CD14-positive monocyte (primary cell): ENCODE results near the gene ECE2. TPM values are rescaled to one million over a fixed set of nuclear protein-coding genes. Genes with fewer than 3 reads are reported as not detected.
A peak's percentile ranks its signal among the peaks of the same experiment; 100 is the strongest.

Experiments
- DNase-seq, 3 donors: peaks; one replicate each; pipeline ENCODE4 v3.0.0-alpha.2; 2011 to 2022
- H2AFZ ChIP-seq: 2 replicates; pipeline ENCODE4 v1.6.0; 2012; ENCODE audit warnings: mild to moderate bottlenecking, low read depth, low read length, inconsistent platforms; ENCODE audit not compliant: insufficient read depth, poor library complexity, severe bottlenecking
- H3K27ac ChIP-seq, 2 donors: 1 replicate in 1 of 2; 2 replicates in 1 of 2; pipeline ENCODE4 v1.5.1; 2012 to 2013; ENCODE audit warnings: low read length in 2 of 2, control low read depth in 1 of 2, inconsistent platforms in 1 of 2, low read depth in 1 of 2, mild to moderate bottlenecking in 1 of 2
- H3K27me3 ChIP-seq, 2 donors: one replicate each; pipeline versions ENCODE4 v1.6.0 to v1.6.1; 2011 to 2013; ENCODE audit warnings: low read length in 2 of 2; ENCODE audit not compliant: control insufficient read depth in 2 of 2, insufficient read depth in 2 of 2
- H3K36me3 ChIP-seq, 2 donors: replicated peaks in 1 of 2; 1 replicate in 1 of 2; 2 replicates in 1 of 2; pipeline versions ENCODE4 v1.5.1 to v1.6.1; 2012 to 2013; ENCODE audit warnings: low read length in 2 of 2, control low read depth in 1 of 2, inconsistent platforms in 1 of 2, mild to moderate bottlenecking in 1 of 2; ENCODE audit not compliant: insufficient read depth in 2 of 2, control insufficient read depth in 1 of 2
- H3K4me1 ChIP-seq, 2 donors: 1 replicate in 1 of 2; 2 replicates in 1 of 2; pipeline versions ENCODE4 v1.5.1 to v1.6.1; 2012 to 2013; ENCODE audit warnings: low read length in 2 of 2, control low read depth in 1 of 2, inconsistent platforms in 1 of 2, mild to moderate bottlenecking in 1 of 2, moderate library complexity in 1 of 2; ENCODE audit not compliant: insufficient read depth in 2 of 2, control insufficient read depth in 1 of 2
- H3K4me2 ChIP-seq: replicated peaks from 2 replicates; pipeline ENCODE3; 2012; ENCODE audit warnings: low read length, moderate library complexity, mild to moderate bottlenecking; ENCODE audit not compliant: poor library complexity, severe bottlenecking; ENCODE audit errors: extremely low read depth
- H3K4me3 ChIP-seq, 3 experiments: fragments of 200-600 bp in 1 of 3; sonication (generic) in 1 of 3; replicated peaks in 1 of 3; 1 replicate in 2 of 3; 2 replicates in 1 of 3; pipeline ENCODE4 v1.5.1; 2011 to 2013; ENCODE audit warnings: low read length in 3 of 3, mild to moderate bottlenecking in 3 of 3, control low read depth in 2 of 3, low read depth in 2 of 3, inconsistent platforms in 1 of 3, moderate library complexity in 1 of 3
- H3K79me2 ChIP-seq: 2 replicates; pipeline ENCODE4 v1.6.0; 2012; ENCODE audit warnings: mild to moderate bottlenecking, control low read depth, inconsistent platforms, low read length, moderate library complexity; ENCODE audit not compliant: insufficient read depth
- H3K9ac ChIP-seq: 2 replicates; pipeline ENCODE4 v1.6.0; 2017; ENCODE audit warnings: low read length, mild to moderate bottlenecking; ENCODE audit not compliant: insufficient read depth, poor library complexity, severe bottlenecking
- H3K9me3 ChIP-seq, 2 donors: replicated peaks in 1 of 2; 1 replicate in 1 of 2; 2 replicates in 1 of 2; pipeline versions ENCODE4 v1.5.1 to v1.6.1; 2012 to 2013; ENCODE audit warnings: low read length in 2 of 2, control low read depth in 1 of 2; ENCODE audit not compliant: control insufficient read depth in 1 of 2, insufficient read depth in 1 of 2
- H4K20me1 ChIP-seq: 2 replicates; pipeline ENCODE4 v1.6.0; 2012; ENCODE audit warnings: mild to moderate bottlenecking, low read length, control low read depth, moderate library complexity; ENCODE audit not compliant: insufficient read depth
- H3K27ac Mint-ChIP-seq, 7 donors: one replicate each; pipeline ENCODE4 v1.8.0; 2020; ENCODE audit warnings: mild to moderate bottlenecking in 7 of 7, mixed read lengths in 7 of 7, moderate library complexity in 6 of 7, inconsistent platforms in 2 of 7
- H3K27me3 Mint-ChIP-seq, 3 donors: one replicate each; pipeline ENCODE4 v1.8.0; 2021 to 2022; ENCODE audit warnings: low read depth in 3 of 3, mild to moderate bottlenecking in 3 of 3, mixed read lengths in 3 of 3, moderate library complexity in 3 of 3, inconsistent platforms in 1 of 3
- H3K36me3 Mint-ChIP-seq, 2 donors: one replicate each; pipeline ENCODE4 v1.8.0; 2020; ENCODE audit warnings: mixed read lengths in 2 of 2, inconsistent platforms in 1 of 2, mild to moderate bottlenecking in 1 of 2
- H3K4me1 Mint-ChIP-seq: one replicate; pipeline ENCODE4 v1.8.0; 2020; ENCODE audit warnings: mild to moderate bottlenecking, mixed read lengths
- H3K4me3 Mint-ChIP-seq, 2 donors: one replicate each; pipeline ENCODE4 v1.8.0; 2020; ENCODE audit warnings: mild to moderate bottlenecking in 2 of 2, mixed read lengths in 2 of 2, moderate library complexity in 1 of 2
- H3K9me3 Mint-ChIP-seq, 7 donors: one replicate each; pipeline ENCODE4 v1.8.0; 2020 to 2022; ENCODE audit warnings: mixed read lengths in 7 of 7, mild to moderate bottlenecking in 6 of 7, moderate library complexity in 6 of 7, inconsistent platforms in 2 of 7
- WGBS: methylation state at CpG from one replicate; pipeline ENCODE4 v1.1.5; 2013; ENCODE audit warnings: missing lambda C conversion rate; ENCODE audit not compliant: insufficient coverage; 5-methylcytosine and 5-hydroxymethylcytosine counted together
- intact Hi-C, 2 donors: fragments of 100-400 bp; cut with micrococcal nuclease; formaldehyde crosslinking; loops; one replicate each; pipeline versions ENCODE4 v1.15.0 to v1.15.1; 2023
- polyA plus RNA-seq, 3 donors: library from polyadenylated mRNA; depleted of rRNA in 1 of 3; unstranded in 2 of 3; stranded (reverse) in 1 of 3; fragments of 300-500 nt in 2 of 3; fragments of >200 nt in 1 of 3; fragmentation: Illumina TruSeq in 2 of 3; gene quantifications; 1 replicate in 2 of 3; 2 replicates in 1 of 3; pipeline ENCODE4 v1.2.3, GENCODE V29; 2012 to 2021
- TF ChIP-seq, protein P1 (sequence below): fragments of 200-600 bp; IDR thresholded peaks from one replicate; pipeline ENCODE4 v1.8.0; 2022; ENCODE audit warnings: antibody characterized with exemption, mild to moderate bottlenecking

Gene ECE2
- polyA plus RNA-seq, 3 donors = not detected

DNA sequence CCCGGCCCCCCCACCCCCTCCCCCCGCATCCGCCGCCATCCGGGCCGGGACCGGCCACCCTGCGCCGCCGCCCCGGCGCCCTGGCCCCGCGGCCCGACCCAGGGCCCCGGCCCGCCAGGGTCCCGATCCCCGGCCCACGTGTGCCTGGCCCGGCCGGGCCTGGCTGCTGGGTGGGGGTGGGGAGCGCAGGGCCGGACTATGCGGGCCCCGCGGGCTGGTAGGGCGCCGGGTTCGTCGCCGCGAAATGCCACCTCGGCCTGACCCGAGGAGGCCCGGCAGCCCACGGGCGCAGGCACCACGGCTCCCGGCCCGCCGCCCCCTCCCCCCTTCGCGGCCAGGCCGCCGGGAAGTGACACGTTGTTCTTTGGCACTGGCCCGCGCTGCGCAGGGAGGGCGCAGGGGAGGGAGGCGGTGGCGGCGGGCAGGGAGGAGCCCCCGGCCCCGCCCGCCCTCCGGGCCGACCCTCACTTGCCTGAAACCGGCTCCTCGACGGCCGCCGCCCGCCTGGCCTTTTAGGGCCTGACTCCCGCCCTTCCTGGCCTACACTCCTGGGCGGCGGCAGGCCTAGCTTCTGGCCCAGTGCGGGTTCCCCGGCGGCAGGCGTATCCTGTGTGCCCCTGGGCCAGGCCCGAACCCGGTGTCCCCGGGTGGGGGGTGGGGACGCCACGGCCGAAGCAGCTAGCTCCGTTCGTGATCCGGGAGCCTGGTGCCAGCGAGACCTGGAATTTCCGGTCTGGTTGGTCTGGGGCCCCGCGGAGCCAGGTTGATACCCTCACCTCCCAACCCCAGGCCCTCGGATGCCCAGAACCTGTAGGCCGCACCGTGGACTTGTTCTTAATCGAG is 39.1 kb downstream of the ECE2 start:
- intact Hi-C loops = loop anchor here (2.0 to 5.0 kb wide), 2 partner anchors 16 to 68 kb away; partner anchors contain the start of genes ALG3 (in 1 of the 2), EEF1AKMT4 (in 1 of the 2) and PSMD2 (in 1 of the 2)
- WGBS = 2% methylated on average over 58 of the region's 89 CpGs
- peaks cover 37% of the 10 kb centered on the region for H3K4me1 Mint-ChIP-seq

GRCh38 chr3:184315543-184315867 is 39.7 kb downstream of the ECE2 start:
- Histone ChIP-seq H3K27me3 (no peaks in the 10 kb centered on the region), H3K9me3 (no peaks in the 10 kb centered on the region), H3K4me1 (peaks cover 59 to 64% of the 10 kb centered on the region in 2 donors), H4K20me1 (peaks cover 26% of the 10 kb centered on the region), H3K9ac (peak overlapping the region; percentile 93), H3K4me2 (peak overlapping the region; percentile 98), H3K27ac (peak overlapping the region; percentile 91 to 94), H3K4me3 (peak overlapping the region; percentile 91 to 94 (median 93)), H3K36me3 (peaks cover 11 to 23% of the 10 kb centered on the region in 2 donors), H3K79me2 (peaks cover 58% of the 10 kb centered on the region), H2AFZ (peak overlapping the region; percentile 15)
- H3K27ac Mint-ChIP-seq = peak overlapping the region; percentile 82 to 97 (median 93)
- peaks cover 42% of the 10 kb centered on the region for H3K4me1 Mint-ChIP-seq
- H3K27me3 Mint-ChIP-seq = peaks cover 0 to 5% (median 0%) of the 10 kb centered on the region in 3 donors
- H3K36me3 Mint-ChIP-seq = peaks cover 22% of the 10 kb centered on the region in 2 donors
- TF ChIP-seq, protein P1, sequence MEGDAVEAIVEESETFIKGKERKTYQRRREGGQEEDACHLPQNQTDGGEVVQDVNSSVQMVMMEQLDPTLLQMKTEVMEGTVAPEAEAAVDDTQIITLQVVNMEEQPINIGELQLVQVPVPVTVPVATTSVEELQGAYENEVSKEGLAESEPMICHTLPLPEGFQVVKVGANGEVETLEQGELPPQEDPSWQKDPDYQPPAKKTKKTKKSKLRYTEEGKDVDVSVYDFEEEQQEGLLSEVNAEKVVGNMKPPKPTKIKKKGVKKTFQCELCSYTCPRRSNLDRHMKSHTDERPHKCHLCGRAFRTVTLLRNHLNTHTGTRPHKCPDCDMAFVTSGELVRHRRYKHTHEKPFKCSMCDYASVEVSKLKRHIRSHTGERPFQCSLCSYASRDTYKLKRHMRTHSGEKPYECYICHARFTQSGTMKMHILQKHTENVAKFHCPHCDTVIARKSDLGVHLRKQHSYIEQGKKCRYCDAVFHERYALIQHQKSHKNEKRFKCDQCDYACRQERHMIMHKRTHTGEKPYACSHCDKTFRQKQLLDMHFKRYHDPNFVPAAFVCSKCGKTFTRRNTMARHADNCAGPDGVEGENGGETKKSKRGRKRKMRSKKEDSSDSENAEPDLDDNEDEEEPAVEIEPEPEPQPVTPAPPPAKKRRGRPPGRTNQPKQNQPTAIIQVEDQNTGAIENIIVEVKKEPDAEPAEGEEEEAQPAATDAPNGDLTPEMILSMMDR = no peak
- WGBS = 5% methylated on average over 4 of the region's 6 CpGs
- peak overlapping the region; percentile 89 to 93 for H3K4me3 Mint-ChIP-seq
- intact Hi-C loops = loop anchor here in 1 of 2 donors (2.0 kb wide), 1 partner anchor 17 kb away; the partner anchor contains the start of gene PSMD2
- peak in 2 of 3 donors; percentile 24 to 33 for DNase-seq
- H3K9me3 Mint-ChIP-seq = no peaks in the 10 kb centered on the region

More for the DNA sequence above, 39.1 kb downstream of the ECE2 start:
- Mint-ChIP-seq H3K36me3 (peaks cover 19 to 21% of the 10 kb centered on the region in 2 donors), H3K9me3 (no peaks in the 10 kb centered on the region), H3K27me3 (peaks cover 0 to 3% (median 0%) of the 10 kb centered on the region in 3 donors), H3K4me3 (peak overlapping the region; percentile 89 to 93), H3K27ac (peak overlapping the region; percentile 82 to 97 (median 93))
- peaks cover 53 to 58% of the 10 kb centered on the region in 2 donors for H3K4me1 ChIP-seq
- peaks cover 9 to 22% of the 10 kb centered on the region in 2 donors for H3K36me3 ChIP-seq
- H3K27ac ChIP-seq = peak overlapping the region; percentile 91 to 94
- H3K27me3 ChIP-seq = no peaks in the 10 kb centered on the region
- peak overlapping the region; percentile 15 for H2AFZ ChIP-seq
- peak; percentile 21 to 66 (median 60) for DNase-seq
- peaks cover 21% of the 10 kb centered on the region for H4K20me1 ChIP-seq
- peak overlapping the region; percentile 91 to 94 (median 93) for H3K4me3 ChIP-seq
- peaks cover 52% of the 10 kb centered on the region for H3K79me2 ChIP-seq
- no peaks in the 10 kb centered on the region for H3K9me3 ChIP-seq
- TF ChIP-seq, protein P1 = no peak
- H3K9ac ChIP-seq = peak overlapping the region; percentile 93
- peak overlapping the region; percentile 98 for H3K4me2 ChIP-seq
